ENCODE data around the gene SMYD2.

- no peak for TF ChIP-seq CTCF (conservative IDR thresholded peaks at IDR 0.05; ENCODE audit: low read length)
- TF ChIP-seq EZH2phosphoT487 (IDR thresholded peaks at IDR 0.05; ENCODE audit: borderline replicate concordance, low read depth, low read length): no peak
Observed at GRCh38 chr1:214330715-214331114, 49.8 kb downstream of the SMYD2 start.

Measured in OCI-LY7 (cell line).